GM15510 (cell line): ENCODE data around the gene PLIN5.

Source experiments
- POLR2A ChIP-seq: IDR thresholded peaks from 3 replicates; pipeline ENCODE4 v1.6.1; 2011; ENCODE audit warnings: borderline replicate concordance; ENCODE audit not compliant: insufficient read length; ENCODE audit errors: extremely low read depth

The PLIN5 gene

DNA sequence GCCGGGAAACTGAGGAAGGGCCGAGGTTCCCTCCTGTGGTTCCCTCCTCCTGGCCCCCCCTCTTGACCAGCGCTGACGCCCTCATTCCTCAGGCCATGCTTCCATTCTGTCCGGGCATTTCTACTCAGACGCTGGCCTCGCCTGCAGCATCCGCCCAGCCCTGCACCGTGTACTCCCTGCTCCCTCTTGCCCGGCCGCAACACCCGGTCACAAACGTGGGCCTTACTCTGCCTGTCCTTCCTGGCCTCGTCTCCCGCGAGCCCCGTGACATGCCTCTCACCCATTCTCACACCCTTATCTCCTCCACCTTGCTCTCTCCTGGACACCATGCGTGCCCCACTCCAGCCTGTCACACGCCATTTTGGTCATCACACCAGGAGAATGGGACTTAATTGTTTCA, 51.6 kb downstream of the PLIN5 start:
- no peak for TF ChIP-seq POLR2A

DNA sequence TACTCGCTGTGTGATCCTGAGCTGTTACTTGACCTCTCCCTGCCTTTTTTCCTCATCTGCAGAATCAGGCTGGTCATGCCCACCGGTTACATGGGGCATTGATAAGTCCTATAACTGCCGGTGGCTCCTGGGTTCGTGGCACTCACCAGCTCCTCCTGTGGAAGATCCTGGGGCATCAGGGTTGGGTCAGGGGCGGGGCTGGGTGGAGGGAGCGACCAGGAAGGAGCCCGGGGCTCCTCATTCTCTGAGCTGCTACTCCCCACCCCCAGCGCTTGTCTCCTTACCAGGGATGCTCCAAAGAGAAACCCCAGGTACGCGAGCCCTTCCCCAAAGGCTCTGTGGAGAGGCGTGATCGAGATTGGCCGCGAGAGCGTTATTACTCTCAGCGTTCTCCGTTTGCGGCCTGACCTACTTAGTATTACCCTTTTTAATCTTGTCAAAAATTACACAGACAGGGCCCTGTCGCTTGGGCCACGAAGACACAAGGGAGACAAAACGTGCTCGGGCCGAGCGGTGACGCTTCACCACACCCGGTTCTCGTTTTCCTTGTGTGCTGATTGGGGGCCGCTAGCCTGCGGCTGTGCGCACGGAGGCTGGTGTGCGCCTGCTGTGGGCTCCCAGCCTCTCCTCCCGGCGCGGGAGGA, 52.2 kb downstream of the PLIN5 start:
- TF ChIP-seq POLR2A, result no peak

DNA sequence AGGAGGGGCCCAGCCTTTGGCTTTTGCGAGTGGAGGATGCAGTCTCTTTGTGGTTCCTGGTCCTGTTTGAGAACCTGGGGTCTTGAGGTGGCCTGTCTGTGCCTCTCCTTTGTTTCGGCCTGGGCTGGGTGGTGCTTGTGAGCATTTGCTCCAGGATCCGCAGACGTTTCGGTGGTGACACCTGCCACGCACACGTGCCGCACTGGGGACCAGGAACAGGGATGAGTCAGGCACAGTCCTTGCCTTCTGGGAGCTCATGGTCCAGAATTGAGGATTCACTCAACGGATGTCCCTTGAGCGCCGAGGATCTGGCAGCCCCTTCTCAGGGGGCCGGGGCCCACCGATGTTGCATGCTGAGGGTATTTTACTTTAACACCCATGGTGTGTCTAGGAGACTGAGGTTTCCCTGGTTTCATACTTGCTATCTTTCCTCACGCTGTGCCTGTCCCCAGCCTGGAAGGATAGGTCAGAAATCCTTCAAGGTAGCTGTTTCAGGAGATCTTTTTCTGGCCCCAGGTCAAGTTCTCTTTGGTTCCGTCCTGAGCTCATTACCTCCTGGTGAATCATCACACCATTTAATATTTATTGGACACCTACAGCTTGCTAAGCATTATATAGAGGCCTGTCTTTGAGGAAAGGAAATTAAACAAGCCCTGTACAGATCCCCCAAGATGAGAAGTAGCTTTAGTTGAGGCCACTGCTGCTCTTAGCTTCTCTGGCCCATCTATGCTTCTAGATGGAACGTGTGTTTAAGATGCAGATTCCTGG, 57.8 kb downstream of the PLIN5 start:
- TF ChIP-seq POLR2A, result no peak

DNA sequence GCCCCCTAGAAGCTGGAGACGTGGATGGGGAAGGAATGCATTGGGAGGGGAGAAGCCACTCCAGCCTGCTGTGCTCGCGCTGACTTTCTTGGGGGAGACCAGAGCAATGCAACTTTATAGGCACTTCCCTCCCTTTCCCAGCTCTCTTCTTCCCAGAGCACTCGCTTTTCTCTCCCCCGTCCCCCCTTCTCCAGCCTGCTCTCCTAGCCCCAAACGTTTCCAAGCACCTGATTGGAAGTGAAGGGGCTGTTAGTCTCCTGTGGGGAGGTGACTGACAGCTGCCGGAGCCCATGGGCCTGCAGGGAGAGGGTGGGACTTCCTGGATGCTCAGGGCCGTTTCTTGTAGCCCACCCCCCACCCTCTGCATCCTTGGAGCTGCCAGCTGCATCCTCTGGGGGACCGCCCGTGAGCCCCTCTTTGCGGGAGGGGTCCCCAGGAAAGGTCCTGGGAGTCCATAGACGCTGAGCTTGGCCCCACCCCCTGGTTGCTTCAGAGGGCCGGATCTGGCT, 60.5 kb downstream of the PLIN5 start:
- no peak for TF ChIP-seq POLR2A

DNA sequence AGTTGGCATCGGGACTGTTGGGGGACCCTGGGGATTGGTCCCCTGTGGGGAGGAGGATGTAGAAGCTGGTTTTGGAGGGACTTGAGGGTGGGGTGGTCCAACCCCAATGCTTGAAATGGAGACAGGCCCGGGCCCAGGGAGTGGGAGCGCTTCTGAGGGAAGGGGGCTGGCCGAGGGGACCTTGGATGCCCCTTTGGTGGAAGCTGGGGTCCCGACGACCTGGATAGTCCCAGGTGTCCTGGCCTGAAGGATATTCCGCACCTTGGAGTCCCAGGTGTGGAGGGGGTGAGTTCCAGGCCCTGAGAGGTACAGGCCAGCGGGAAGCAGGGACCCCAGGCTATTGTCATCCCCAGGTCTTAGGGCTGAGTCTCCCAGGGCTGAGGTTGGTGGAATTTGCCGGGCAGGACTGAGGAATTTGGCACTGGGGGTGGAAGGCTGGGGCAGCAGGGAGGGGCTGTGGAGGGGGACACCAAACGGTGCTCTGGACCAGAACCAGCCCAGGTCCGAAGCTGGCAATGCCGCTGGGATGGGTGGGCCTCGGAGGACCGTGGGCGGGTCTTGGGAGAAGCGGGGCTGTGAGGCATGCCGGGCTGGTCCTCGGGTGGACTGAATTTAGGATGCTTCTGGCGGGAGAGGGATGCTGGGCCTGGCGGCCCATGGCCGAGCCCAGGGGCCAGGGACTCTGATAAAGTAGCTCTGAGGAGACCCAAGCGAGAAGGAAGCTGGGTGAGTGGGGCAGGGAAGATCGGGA, 61.1 kb downstream of the PLIN5 start:
- no peak for TF ChIP-seq POLR2A

DNA sequence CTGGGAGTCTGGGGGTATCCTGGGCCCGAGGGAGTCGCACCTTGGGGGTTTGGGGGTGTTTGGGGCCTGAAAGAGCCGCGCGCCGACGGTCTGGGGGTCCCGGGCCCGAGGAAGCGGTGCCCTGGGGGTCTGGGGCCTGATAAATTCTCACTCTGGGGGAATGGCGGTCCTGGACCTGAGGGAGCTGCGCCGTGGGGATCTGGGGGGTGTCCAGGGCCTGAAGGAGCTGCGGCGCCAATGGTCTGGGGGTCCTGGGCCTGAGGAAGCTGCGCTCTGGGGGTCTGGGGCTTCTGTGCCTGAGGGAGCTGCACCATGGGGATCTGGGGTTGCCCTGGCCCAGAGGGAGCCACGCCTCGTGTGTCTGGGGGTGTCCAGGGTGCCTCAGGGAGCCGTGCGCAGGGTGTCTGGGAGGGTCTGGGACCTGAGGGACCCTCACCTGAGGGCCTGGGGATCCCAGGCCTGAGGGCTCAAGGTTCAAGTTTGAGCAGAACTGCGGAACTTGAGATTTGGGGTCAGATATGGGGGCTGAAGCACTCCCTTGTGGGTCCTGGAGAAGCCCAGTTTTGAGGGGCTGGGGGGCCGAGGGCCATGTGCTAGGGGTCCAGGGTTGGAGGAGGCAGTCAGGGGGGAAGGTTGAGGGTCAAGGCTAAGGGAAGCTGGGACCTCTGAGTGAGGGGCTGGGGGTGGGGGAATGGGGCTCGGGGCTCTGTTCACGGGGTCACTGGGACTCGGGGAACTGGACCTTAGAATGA, 61.8 kb downstream of the PLIN5 start:
- TF ChIP-seq POLR2A, result no peak
